HL-60 (cell line): ENCODE measurements around the gene CEP19.
"Not testable (repeated sequence)": the region's sequence is repeated elsewhere in the genome, so short reads cannot be mapped to it uniquely, and the experiment has no call there.

ENCODE experiments used
- DNase-seq, 2 experiments: peaks; one replicate each; pipeline ENCODE4 v3.0.0-alpha.2; 2010 to 2020; ENCODE audit warnings: low read depth in 1 of 2, low spot score in 1 of 2
- H3K27ac ChIP-seq: fragments of 250-450 bp; sonication (Bioruptor Pico); replicated peaks from 2 replicates; pipeline ENCODE4 v1.5.1; 2020; ENCODE audit warnings: mild to moderate bottlenecking, moderate library complexity
- H3K27me3 ChIP-seq: fragments of 250-450 bp; sonication (Bioruptor Pico); 2 replicates; pipeline ENCODE4 v1.5.1; 2021; ENCODE audit warnings: mild to moderate bottlenecking, moderate library complexity; ENCODE audit not compliant: insufficient read depth, poor library complexity, severe bottlenecking
- H3K4me3 ChIP-seq: replicated peaks from 2 replicates; pipeline ENCODE4 v1.5.1; 2011; ENCODE audit warnings: mild to moderate bottlenecking, control low read depth, low read length; ENCODE audit not compliant: insufficient read depth
- GABPA ChIP-seq: IDR thresholded peaks from 2 replicates; pipeline ENCODE4 v1.6.1; 2012; ENCODE audit warnings: low read depth
- POLR2AphosphoS5 ChIP-seq: IDR thresholded peaks from 2 replicates; pipeline ENCODE4 v1.6.1; 2012; ENCODE audit warnings: low read depth
- SPI1 ChIP-seq: IDR thresholded peaks from 2 replicates; pipeline ENCODE4 v1.6.1; 2012; ENCODE audit warnings: low read depth, mild to moderate bottlenecking, borderline replicate concordance
- TF ChIP-seq, protein P1 (sequence below): IDR thresholded peaks from one replicate; pipeline ENCODE4 v1.5.1; 2011; ENCODE audit warnings: low read length, control low read depth, inconsistent platforms; ENCODE audit not compliant: insufficient read depth
- TF ChIP-seq, protein P2 (sequence below): IDR thresholded peaks from 2 replicates; pipeline ENCODE4 v1.6.1; 2012; ENCODE audit warnings: low read depth; ENCODE audit not compliant: insufficient replicate concordance

Gene CEP19

DNA sequence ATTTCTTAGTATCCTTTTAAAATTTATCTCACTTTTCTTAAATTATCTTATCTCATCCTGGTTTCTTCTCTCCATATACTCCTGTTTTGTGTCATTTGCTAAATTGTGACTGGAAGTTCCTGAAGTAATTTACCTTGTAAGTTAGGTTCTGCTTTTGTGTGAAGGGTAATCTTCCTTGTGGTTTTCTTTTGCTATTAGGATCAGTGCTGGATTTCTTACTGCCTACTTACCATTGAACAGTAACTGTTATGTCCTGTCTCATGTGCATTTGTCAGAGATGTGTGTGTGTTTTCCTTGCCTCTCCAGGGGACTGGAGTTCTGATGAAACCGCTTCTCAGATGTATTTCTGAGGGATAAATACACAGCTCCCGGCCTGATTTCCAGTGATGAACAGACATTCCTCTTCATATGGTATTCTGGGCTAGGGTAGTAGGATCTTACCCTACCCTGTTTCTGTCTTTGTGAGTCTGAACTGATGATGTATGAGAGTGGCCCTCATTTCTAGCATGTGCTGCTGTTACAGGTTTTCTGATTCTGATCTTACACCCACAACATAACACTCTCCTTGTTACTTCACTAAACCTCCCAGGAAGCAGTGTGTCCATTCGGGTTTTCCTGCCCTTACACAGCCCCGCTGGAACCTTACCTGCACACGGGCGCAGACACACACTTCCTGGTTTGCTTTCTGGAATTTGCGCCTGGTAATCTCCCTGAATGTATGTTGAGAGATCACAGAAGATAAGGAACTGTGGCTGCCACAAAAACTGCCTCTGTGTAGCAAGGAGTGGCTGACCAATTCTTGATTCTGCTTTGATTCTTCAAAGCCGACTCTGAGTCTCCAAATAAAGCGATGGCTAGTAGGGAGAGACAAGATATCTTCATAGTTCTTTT lies 42.3 kb upstream of the CEP19 start:
- Histone ChIP-seq H3K4me3 (no peak overlapping the region), H3K27me3 (no peaks in the 10 kb centered on the region), H3K27ac (no peak overlapping the region)
- DNase-seq, result no peak
- no peak for TF ChIP-seq POLR2AphosphoS5
- TF ChIP-seq, protein P1, sequence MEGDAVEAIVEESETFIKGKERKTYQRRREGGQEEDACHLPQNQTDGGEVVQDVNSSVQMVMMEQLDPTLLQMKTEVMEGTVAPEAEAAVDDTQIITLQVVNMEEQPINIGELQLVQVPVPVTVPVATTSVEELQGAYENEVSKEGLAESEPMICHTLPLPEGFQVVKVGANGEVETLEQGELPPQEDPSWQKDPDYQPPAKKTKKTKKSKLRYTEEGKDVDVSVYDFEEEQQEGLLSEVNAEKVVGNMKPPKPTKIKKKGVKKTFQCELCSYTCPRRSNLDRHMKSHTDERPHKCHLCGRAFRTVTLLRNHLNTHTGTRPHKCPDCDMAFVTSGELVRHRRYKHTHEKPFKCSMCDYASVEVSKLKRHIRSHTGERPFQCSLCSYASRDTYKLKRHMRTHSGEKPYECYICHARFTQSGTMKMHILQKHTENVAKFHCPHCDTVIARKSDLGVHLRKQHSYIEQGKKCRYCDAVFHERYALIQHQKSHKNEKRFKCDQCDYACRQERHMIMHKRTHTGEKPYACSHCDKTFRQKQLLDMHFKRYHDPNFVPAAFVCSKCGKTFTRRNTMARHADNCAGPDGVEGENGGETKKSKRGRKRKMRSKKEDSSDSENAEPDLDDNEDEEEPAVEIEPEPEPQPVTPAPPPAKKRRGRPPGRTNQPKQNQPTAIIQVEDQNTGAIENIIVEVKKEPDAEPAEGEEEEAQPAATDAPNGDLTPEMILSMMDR, result no peak
- TF ChIP-seq, protein P2, sequence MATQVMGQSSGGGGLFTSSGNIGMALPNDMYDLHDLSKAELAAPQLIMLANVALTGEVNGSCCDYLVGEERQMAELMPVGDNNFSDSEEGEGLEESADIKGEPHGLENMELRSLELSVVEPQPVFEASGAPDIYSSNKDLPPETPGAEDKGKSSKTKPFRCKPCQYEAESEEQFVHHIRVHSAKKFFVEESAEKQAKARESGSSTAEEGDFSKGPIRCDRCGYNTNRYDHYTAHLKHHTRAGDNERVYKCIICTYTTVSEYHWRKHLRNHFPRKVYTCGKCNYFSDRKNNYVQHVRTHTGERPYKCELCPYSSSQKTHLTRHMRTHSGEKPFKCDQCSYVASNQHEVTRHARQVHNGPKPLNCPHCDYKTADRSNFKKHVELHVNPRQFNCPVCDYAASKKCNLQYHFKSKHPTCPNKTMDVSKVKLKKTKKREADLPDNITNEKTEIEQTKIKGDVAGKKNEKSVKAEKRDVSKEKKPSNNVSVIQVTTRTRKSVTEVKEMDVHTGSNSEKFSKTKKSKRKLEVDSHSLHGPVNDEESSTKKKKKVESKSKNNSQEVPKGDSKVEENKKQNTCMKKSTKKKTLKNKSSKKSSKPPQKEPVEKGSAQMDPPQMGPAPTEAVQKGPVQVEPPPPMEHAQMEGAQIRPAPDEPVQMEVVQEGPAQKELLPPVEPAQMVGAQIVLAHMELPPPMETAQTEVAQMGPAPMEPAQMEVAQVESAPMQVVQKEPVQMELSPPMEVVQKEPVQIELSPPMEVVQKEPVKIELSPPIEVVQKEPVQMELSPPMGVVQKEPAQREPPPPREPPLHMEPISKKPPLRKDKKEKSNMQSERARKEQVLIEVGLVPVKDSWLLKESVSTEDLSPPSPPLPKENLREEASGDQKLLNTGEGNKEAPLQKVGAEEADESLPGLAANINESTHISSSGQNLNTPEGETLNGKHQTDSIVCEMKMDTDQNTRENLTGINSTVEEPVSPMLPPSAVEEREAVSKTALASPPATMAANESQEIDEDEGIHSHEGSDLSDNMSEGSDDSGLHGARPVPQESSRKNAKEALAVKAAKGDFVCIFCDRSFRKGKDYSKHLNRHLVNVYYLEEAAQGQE, result no peak
- TF ChIP-seq GABPA, result no peak
- TF ChIP-seq SPI1, result no peak

DNA sequence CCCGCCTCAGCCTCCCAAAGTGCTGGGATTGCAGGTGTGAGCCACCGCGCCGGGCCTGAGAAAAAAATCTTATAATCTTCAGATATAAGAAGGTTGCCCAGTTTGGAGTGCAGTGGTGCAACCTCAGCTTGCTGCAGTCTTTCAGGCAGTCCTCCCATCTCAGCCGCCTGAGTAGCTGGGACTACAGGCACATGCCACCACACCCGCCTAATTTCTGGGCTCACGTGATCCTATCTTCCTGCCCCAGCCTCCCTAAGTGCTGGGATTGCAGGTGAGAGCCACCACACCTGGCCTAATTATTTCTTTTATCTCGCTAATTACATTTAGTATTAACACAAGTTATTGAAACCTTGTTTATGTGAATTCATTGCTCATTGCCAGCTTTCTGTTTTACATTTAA lies 41.2 kb upstream of the CEP19 start:
- no peak overlapping the region for H3K4me3 ChIP-seq
- no peak for DNase-seq
- no peak for TF ChIP-seq POLR2AphosphoS5
- TF ChIP-seq, protein P2, result no peak
- TF ChIP-seq, protein P1, result no peak
- no peak for TF ChIP-seq SPI1
- no peak for TF ChIP-seq GABPA
- no peaks in the 10 kb centered on the region for H3K27me3 ChIP-seq
- no peak overlapping the region for H3K27ac ChIP-seq

DNA sequence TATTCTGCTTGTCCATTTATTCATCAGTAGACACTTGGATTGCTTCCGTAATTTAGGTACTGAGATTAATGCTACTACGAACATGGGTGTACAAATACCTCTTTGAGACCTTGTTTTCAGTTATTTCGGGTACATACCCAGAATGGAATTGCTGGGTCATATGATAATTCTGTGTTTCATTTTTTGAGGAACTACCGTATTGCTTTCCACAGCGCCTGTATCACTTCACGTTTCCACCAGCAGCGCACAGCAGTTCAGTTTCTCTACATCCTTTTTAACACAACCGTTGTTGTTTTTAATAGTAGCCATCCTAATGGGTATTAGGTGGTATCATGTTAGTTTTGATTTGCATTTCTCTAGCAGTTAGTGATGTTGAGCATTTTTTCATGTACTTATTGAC lies 37.1 kb upstream of the CEP19 start:
- peak; percentile 52; the same call in 1 of the 2 replicates for TF ChIP-seq SPI1
- TF ChIP-seq, protein P2, result no peak
- H3K27ac ChIP-seq, result no peak overlapping the region
- no peak overlapping the region for H3K4me3 ChIP-seq
- no peaks in the 10 kb centered on the region for H3K27me3 ChIP-seq
- peak in 1 of 2 experiments; percentile 49 for DNase-seq

DNA sequence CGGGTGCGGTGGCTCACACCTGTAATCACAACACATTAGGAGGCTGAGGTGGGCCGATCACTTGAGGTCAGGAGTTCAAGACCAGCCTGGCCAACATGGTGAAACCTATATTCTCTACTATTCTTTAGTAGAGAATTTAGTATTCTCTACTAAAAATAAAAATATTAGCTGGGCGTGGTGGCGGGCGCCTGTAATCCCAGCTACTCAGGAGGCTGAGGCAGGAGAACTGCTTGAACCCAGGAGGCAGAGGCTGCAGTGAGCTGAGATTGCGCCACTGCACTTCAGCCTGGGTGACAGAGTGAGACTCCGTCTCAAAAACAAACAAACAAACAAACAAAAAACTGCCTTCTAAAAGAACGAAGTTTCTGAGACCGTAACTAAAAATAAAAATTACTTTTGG lies 31.5 kb upstream of the CEP19 start:
- H3K4me3 ChIP-seq, result not testable (repeated sequence)

More for the DNA sequence above, 31.5 kb upstream of the CEP19 start:
- H3K27ac ChIP-seq, DNase-seq, H3K27me3 ChIP-seq: not testable (repeated sequence)
